ENCODE data around the gene GSN. TPM values are rescaled to one million over a fixed set of nuclear protein-coding genes. Genes with fewer than 3 reads are reported as not detected.

Gene GSN
- total RNA-seq, 2 experiments from 2014 or later: 1.9 to 2.2 TPM

DNA sequence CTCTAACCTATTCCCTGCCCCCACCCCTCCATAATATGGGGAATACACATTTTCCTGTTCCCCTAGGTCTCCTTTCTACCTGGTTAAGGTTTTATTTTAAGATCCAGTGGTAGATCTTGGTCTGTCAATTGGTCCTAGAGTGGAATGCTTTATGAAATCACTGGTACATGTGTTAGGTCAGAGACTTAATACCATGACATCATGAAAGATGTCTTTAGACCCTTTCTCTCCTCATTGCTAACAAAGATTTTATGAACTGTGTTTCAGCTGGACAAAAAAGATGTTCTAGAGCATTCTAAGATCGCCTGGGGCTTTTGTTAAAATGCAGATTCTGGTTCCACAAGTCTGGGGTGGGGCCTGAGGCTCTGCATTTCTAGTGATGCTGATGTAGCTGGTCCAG is 9.1 kb downstream of the GSN start:
- CTCF ChIA-PET: interaction anchor here (0.8 to 2.3 kb wide), 5 partner anchors 8 to 178 kb away, joined by 3 to 24 read pairs (median 11); partner anchors contain the start of gene GSN
- no peak for ATAC-seq
- intact Hi-C loops (cut with micrococcal nuclease): no loop called here
- peaks cover 5% of the 10 kb centered on the region for H3K4me1 Mint-ChIP-seq (ENCODE audit: low read depth)
- no peak overlapping the region for H3K27ac Mint-ChIP-seq
- POLR2A ChIA-PET: interaction anchor here (0.6 kb wide), 1 partner anchor 117 kb away, joined by 3 read pairs; no protein-coding TSS in a partner anchor
- no peak for DNase-seq
- H3K36me3 Mint-ChIP-seq (ENCODE audit: low read depth): no peaks in the 10 kb centered on the region
- TF ChIP-seq, protein P1, sequence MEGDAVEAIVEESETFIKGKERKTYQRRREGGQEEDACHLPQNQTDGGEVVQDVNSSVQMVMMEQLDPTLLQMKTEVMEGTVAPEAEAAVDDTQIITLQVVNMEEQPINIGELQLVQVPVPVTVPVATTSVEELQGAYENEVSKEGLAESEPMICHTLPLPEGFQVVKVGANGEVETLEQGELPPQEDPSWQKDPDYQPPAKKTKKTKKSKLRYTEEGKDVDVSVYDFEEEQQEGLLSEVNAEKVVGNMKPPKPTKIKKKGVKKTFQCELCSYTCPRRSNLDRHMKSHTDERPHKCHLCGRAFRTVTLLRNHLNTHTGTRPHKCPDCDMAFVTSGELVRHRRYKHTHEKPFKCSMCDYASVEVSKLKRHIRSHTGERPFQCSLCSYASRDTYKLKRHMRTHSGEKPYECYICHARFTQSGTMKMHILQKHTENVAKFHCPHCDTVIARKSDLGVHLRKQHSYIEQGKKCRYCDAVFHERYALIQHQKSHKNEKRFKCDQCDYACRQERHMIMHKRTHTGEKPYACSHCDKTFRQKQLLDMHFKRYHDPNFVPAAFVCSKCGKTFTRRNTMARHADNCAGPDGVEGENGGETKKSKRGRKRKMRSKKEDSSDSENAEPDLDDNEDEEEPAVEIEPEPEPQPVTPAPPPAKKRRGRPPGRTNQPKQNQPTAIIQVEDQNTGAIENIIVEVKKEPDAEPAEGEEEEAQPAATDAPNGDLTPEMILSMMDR (IDR thresholded peaks at IDR 0.05): no peak
- H3K27me3 Mint-ChIP-seq: no peaks in the 10 kb centered on the region
- H3K4me3 Mint-ChIP-seq: no peak overlapping the region
- H3K9me3 Mint-ChIP-seq: no peaks in the 10 kb centered on the region

DNA sequence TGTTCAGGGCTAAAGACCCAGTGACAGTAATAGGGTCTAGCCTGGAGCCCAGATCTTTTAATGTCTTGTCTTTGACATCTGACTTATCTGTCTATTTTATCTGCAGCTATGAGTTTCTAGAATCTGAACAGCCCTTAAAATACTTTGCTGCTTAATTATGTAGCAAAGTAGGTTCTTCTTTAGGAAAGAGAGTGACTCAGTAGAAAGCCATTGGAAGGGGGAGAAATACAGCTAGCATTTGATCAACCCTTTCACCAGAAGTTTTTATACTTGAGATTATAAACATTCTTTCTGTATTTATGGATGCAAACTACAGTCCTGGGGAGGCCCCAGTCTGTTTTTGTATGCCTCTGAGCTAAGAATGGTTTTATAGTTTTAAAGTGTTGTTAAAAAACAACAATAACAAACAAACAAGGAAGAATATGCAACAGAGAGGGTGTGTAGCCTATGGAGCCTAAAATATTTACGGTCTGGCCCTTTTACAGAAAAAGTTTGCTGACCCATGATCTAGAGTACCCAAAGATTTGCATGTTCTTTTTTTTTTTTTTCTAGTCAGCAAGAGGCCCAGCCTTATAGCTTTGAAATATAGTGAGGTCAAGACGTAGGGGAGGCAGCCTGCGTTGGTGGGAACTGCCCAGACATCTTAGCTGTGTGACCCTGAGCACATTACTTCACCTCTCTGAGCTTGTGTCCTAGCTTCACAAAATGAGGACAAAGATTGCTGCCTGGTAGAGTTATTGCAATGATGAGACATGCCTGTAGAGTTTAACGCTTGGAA is 9.7 kb downstream of the GSN start:
- Mint-ChIP-seq H3K36me3 (ENCODE audit: low read depth) (no peaks in the 10 kb centered on the region), H3K27me3 (no peaks in the 10 kb centered on the region), H3K27ac (no peak overlapping the region), H3K9me3 (no peaks in the 10 kb centered on the region), H3K4me3 (no peak overlapping the region), H3K4me1 (ENCODE audit: low read depth) (peaks cover 5% of the 10 kb centered on the region)
- TF ChIP-seq, protein P1 (IDR thresholded peaks at IDR 0.05): no peak
- ChIA-PET CTCF (interaction anchor here (0.8 to 2.3 kb wide), 22 partner anchors 9 to 178 kb away, joined by 3 to 26 read pairs (median 5); partner anchors contain the start of gene GSN), POLR2A (interaction anchor here (0.6 kb wide), 1 partner anchor 116 kb away, joined by 3 read pairs; no protein-coding TSS in a partner anchor)
- DNase-seq: no peak
- intact Hi-C loops (cut with micrococcal nuclease): no loop called here
- no peak for ATAC-seq

DNA sequence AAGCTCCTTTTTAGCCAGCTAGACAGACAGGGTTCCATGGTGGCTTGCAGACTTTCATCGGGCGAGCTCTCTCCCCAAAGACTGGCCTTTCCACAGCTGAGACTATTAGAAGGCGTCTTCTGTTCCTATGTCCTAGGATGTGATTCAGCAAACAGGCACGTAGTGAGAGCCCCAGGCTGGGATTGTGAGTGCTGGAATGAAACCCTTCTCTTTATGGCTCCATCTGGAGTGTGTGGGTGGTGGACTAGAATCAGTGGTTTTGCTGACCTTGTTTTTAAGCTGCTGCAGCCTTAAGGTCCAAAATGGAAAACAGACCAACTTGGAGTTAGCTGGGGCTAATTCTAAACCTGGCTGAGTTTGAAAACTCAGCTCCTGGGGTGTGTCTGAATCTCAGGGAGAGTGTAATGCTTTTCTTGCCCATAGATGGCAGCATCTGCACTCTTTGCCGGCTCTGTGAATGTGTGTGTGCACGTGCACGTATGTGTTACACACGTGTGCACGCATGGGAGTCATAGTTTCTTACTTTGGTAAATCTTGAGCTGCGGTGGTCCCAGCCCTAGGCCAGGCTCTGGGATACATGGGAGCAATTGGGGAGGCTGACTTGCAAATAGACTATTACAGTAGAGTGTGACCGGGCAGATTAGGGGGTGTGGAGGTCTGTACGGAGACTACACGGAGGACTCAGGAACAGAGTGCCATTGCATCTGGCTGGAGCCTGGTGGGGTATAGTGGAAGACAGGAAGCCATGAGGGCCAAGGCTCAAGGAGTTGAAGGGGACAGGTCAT is 10.7 kb downstream of the GSN start:
- CTCF ChIA-PET: interaction anchor here (0.6 to 2.3 kb wide), 41 partner anchors 8 to 314 kb away, joined by 3 to 26 read pairs (median 4); partner anchors contain the start of genes GSN and RAB14
- POLR2A ChIA-PET: interaction anchor here (0.9 to 1.2 kb wide), 2 partner anchors 10 to 21 kb away, joined by 3 to 5 read pairs; no protein-coding TSS in a partner anchor
- no peaks in the 10 kb centered on the region for H3K36me3 Mint-ChIP-seq (ENCODE audit: low read depth)
- no peak overlapping the region for H3K4me3 Mint-ChIP-seq
- TF ChIP-seq, protein P1 (IDR thresholded peaks at IDR 0.05): peak; percentile 88
- H3K9me3 Mint-ChIP-seq: no peaks in the 10 kb centered on the region
- peaks cover 5% of the 10 kb centered on the region for H3K4me1 Mint-ChIP-seq (ENCODE audit: low read depth)
- peak; percentile 93 for ATAC-seq
- DNase-seq: peak; percentile 73
- intact Hi-C loops (cut with micrococcal nuclease): no loop called here
- H3K27me3 Mint-ChIP-seq: no peaks in the 10 kb centered on the region
- no peak overlapping the region for H3K27ac Mint-ChIP-seq

DNA sequence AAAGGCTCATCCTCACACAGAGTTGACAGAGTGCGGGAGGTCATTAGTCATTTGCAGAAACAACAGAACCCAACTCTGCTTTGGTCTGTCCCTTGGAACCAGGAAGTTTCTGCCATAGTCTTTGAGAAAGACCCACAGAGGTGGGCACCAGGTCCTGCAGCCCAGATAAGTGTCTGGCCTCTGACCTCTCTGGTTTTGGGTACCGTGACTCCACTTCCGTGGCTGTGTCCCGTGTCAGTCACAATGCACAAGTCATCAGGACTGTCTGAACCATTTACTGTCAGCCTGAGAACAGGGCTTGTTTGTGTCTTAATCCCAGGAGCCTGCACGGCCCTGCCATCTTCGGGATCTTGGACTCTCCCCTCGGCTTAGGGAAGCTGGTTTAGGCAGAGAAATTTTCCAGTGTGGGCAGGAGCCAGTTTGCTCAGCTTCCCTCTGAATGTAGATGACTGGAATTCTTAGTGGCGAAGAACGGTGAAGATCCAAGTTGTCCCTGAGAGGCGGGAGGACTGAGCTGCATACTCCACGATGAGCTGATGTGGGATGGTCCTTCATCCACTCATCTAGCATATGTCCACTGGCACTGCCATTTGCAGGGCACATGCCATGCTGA is 11.9 kb downstream of the GSN start:
- no peak overlapping the region for H3K27ac Mint-ChIP-seq
- H3K36me3 Mint-ChIP-seq (ENCODE audit: low read depth): no peaks in the 10 kb centered on the region
- H3K9me3 Mint-ChIP-seq: no peaks in the 10 kb centered on the region
- DNase-seq (no peak), ATAC-seq (no peak)
- no peaks in the 10 kb centered on the region for H3K27me3 Mint-ChIP-seq
- H3K4me1 Mint-ChIP-seq (ENCODE audit: low read depth): peaks cover 5% of the 10 kb centered on the region
- H3K4me3 Mint-ChIP-seq: no peak overlapping the region
- CTCF ChIA-PET: interaction anchor here (1.1 to 3.3 kb wide), 3 partner anchors 12 to 67 kb away, joined by 5 to 17 read pairs (median 16); partner anchors contain the start of gene GSN
- intact Hi-C loops (cut with micrococcal nuclease): no loop called here
- POLR2A ChIA-PET: no interaction called here
- TF ChIP-seq, protein P1 (IDR thresholded peaks at IDR 0.05): no peak

Measured in activated CD8-positive, alpha-beta T cell treated with anti-CD3 and anti-CD28 coated beads for 36 hours (primary cell).